ENCODE measurements around the gene C5orf15. TPM values are rescaled to one million over a fixed set of nuclear protein-coding genes. Genes with fewer than 3 reads are reported as not detected.
"Not testable (repeated sequence)": the region's sequence is repeated elsewhere in the genome, so short reads cannot be mapped to it uniquely, and the experiment has no call there.

The C5orf15 gene
- total and polyA plus RNA-seq, 9 donors, result 46.3 to 71.3 (median 56.6) TPM

- H3K27me3 ChIP-seq (ENCODE audit: control insufficient read depth, insufficient read depth, low read length), result no peaks in the 10 kb centered on the region
Observed at GRCh38 chr5:133980652-133981051, 12.2 kb upstream of the C5orf15 start.

GRCh38 chr5:133978943-133979342 lies 10.5 kb upstream of the C5orf15 start:
- peak overlapping the region; percentile 8 for H3K27ac ChIP-seq (ENCODE audit: low read length)
- WGBS (ENCODE audit: insufficient coverage), result no CpG with 5 or more reads among the region's 3 CpGs
- no peak overlapping the region for H3K4me3 ChIP-seq (ENCODE audit: low read length)
- no peaks in the 10 kb centered on the region for H3K9me3 ChIP-seq (replicated peaks; ENCODE audit: control insufficient read depth, low read depth, low read length)
- H3K27me3 ChIP-seq (ENCODE audit: control insufficient read depth, insufficient read depth, low read length), result no peaks in the 10 kb centered on the region
- peaks cover 60% of the 10 kb centered on the region for H3K36me3 ChIP-seq (ENCODE audit: control insufficient read depth, insufficient read depth, low read length)
- H3K4me1 ChIP-seq (ENCODE audit: control insufficient read depth, insufficient read depth, low read length), result peaks cover 19% of the 10 kb centered on the region
- no peak for DNase-seq

More at GRCh38 chr5:133980652-133981051, 12.2 kb upstream of the C5orf15 start:
- Histone ChIP-seq H3K27ac (ENCODE audit: low read length) (no peak overlapping the region), H3K36me3 (ENCODE audit: control insufficient read depth, insufficient read depth, low read length) (peaks cover 49% of the 10 kb centered on the region), H3K4me3 (ENCODE audit: low read length) (no peak overlapping the region), H3K4me1 (ENCODE audit: control insufficient read depth, insufficient read depth, low read length) (peaks cover 20% of the 10 kb centered on the region), H3K9me3 (replicated peaks; ENCODE audit: control insufficient read depth, low read depth, low read length) (no peaks in the 10 kb centered on the region)
- no CpG with 5 or more reads among the region's 7 CpGs for WGBS (ENCODE audit: insufficient coverage)
- DNase-seq, result no peak

GRCh38 chr5:133977858-133978257 lies 9.4 kb upstream of the C5orf15 start:
- Histone ChIP-seq H3K27ac (ENCODE audit: low read length) (peak overlapping the region; percentile 69), H3K4me3 (ENCODE audit: low read length) (no peak overlapping the region)
- WGBS (ENCODE audit: insufficient coverage), result no CpG with 5 or more reads among the region's 1 CpG

GRCh38 chr5:133977161-133977787 lies 8.8 kb upstream of the C5orf15 start:
- 85% methylated on average over 2 of the region's 5 CpGs for WGBS (ENCODE audit: insufficient coverage)
- no peaks in the 10 kb centered on the region for H3K27me3 ChIP-seq (ENCODE audit: control insufficient read depth, insufficient read depth, low read length)
- peaks cover 19% of the 10 kb centered on the region for H3K4me1 ChIP-seq (ENCODE audit: control insufficient read depth, insufficient read depth, low read length)
- peak overlapping the region; percentile 69 for H3K27ac ChIP-seq (ENCODE audit: low read length)
- H3K4me3 ChIP-seq (ENCODE audit: low read length), result no peak overlapping the region
- no peak for DNase-seq
- peaks cover 65% of the 10 kb centered on the region for H3K36me3 ChIP-seq (ENCODE audit: control insufficient read depth, insufficient read depth, low read length)
- H3K9me3 ChIP-seq (replicated peaks; ENCODE audit: control insufficient read depth, low read depth, low read length), result no peaks in the 10 kb centered on the region

More at GRCh38 chr5:133977858-133978257, 9.4 kb upstream of the C5orf15 start:
- no peaks in the 10 kb centered on the region for H3K9me3 ChIP-seq (replicated peaks; ENCODE audit: control insufficient read depth, low read depth, low read length)
- H3K4me1 ChIP-seq (ENCODE audit: control insufficient read depth, insufficient read depth, low read length), result peaks cover 19% of the 10 kb centered on the region
- no peak for DNase-seq
- H3K27me3 ChIP-seq (ENCODE audit: control insufficient read depth, insufficient read depth, low read length), result no peaks in the 10 kb centered on the region
- H3K36me3 ChIP-seq (ENCODE audit: control insufficient read depth, insufficient read depth, low read length), result peaks cover 63% of the 10 kb centered on the region

- Histone ChIP-seq H3K36me3 (ENCODE audit: control insufficient read depth, insufficient read depth, low read length) (peaks cover 59% of the 10 kb centered on the region), H3K4me1 (ENCODE audit: control insufficient read depth, insufficient read depth, low read length) (peaks cover 19% of the 10 kb centered on the region)
- H3K9me3 ChIP-seq (replicated peaks; ENCODE audit: control insufficient read depth, low read depth, low read length); H3K27ac ChIP-seq (ENCODE audit: low read length); H3K4me3 ChIP-seq (ENCODE audit: low read length); DNase-seq; H3K27me3 ChIP-seq (ENCODE audit: control insufficient read depth, insufficient read depth, low read length): not testable (repeated sequence)
- 90% methylated on average over 13 of the region's 16 CpGs for WGBS (ENCODE audit: insufficient coverage)
Observed at GRCh38 chr5:133975546-133975945, 7.1 kb upstream of the C5orf15 start.

- Histone ChIP-seq H3K36me3 (ENCODE audit: control insufficient read depth, insufficient read depth, low read length) (peaks cover 56% of the 10 kb centered on the region), H3K9me3 (replicated peaks; ENCODE audit: control insufficient read depth, low read depth, low read length) (no peaks in the 10 kb centered on the region), H3K27me3 (ENCODE audit: control insufficient read depth, insufficient read depth, low read length) (no peaks in the 10 kb centered on the region), H3K4me1 (ENCODE audit: control insufficient read depth, insufficient read depth, low read length) (peaks cover 18% of the 10 kb centered on the region), H3K27ac (ENCODE audit: low read length) (no peak overlapping the region), H3K4me3 (ENCODE audit: low read length) (no peak overlapping the region)
- DNase-seq, result no peak
- WGBS (ENCODE audit: insufficient coverage), result 97% methylated on average over 4 of the region's 6 CpGs
Observed at GRCh38 chr5:133974142-133974541, 5.7 kb upstream of the C5orf15 start.

- Histone ChIP-seq H3K4me3 (ENCODE audit: low read length) (no peak overlapping the region), H3K4me1 (ENCODE audit: control insufficient read depth, insufficient read depth, low read length) (peaks cover 11% of the 10 kb centered on the region), H3K9me3 (replicated peaks; ENCODE audit: control insufficient read depth, low read depth, low read length) (no peaks in the 10 kb centered on the region), H3K27ac (ENCODE audit: low read length) (no peak overlapping the region), H3K27me3 (ENCODE audit: control insufficient read depth, insufficient read depth, low read length) (no peaks in the 10 kb centered on the region), H3K36me3 (ENCODE audit: control insufficient read depth, insufficient read depth, low read length) (peaks cover 30% of the 10 kb centered on the region)
- no peak for DNase-seq
- no CpG with 5 or more reads among the region's 2 CpGs for WGBS (ENCODE audit: insufficient coverage)
Observed at GRCh38 chr5:133970325-133970909, 2.0 kb upstream of the C5orf15 start.

- no peaks in the 10 kb centered on the region for H3K9me3 ChIP-seq (replicated peaks; ENCODE audit: control insufficient read depth, low read depth, low read length)
- H3K36me3 ChIP-seq (ENCODE audit: control insufficient read depth, insufficient read depth, low read length), result peaks cover 24% of the 10 kb centered on the region
- no peak overlapping the region for H3K27ac ChIP-seq (ENCODE audit: low read length)
- 60% methylated on average over 4 of the region's 7 CpGs for WGBS (ENCODE audit: insufficient coverage)
- H3K4me3 ChIP-seq (ENCODE audit: low read length), result no peak overlapping the region
- peaks cover 11% of the 10 kb centered on the region for H3K4me1 ChIP-seq (ENCODE audit: control insufficient read depth, insufficient read depth, low read length)
- no peaks in the 10 kb centered on the region for H3K27me3 ChIP-seq (ENCODE audit: control insufficient read depth, insufficient read depth, low read length)
- DNase-seq, result no peak
Observed at GRCh38 chr5:133969654-133970324, 1.4 kb upstream of the C5orf15 start.

GRCh38 chr5:133967698-133968203 lies 674 bp downstream of the C5orf15 start:
- Histone ChIP-seq H3K4me1 (ENCODE audit: control insufficient read depth, insufficient read depth, low read length) (peaks cover 11% of the 10 kb centered on the region), H3K4me3 (ENCODE audit: low read length) (peak overlapping the region; percentile 93), H3K9me3 (replicated peaks; ENCODE audit: control insufficient read depth, low read depth, low read length) (peaks cover 2% of the 10 kb centered on the region), H3K27ac (ENCODE audit: low read length) (peak overlapping the region; percentile 96), H3K27me3 (ENCODE audit: control insufficient read depth, insufficient read depth, low read length) (no peaks in the 10 kb centered on the region), H3K36me3 (ENCODE audit: control insufficient read depth, insufficient read depth, low read length) (peaks cover 7% of the 10 kb centered on the region)
- WGBS (ENCODE audit: insufficient coverage), result 1% methylated on average over 12 of the region's 12 CpGs
- DNase-seq, result peak; percentile 46

- H3K4me3 ChIP-seq (ENCODE audit: low read length), result no peak overlapping the region
- DNase-seq, result no peak
- 67% methylated on average over 3 of the region's 5 CpGs for WGBS (ENCODE audit: insufficient coverage)
- H3K27ac ChIP-seq (ENCODE audit: low read length), result peak overlapping the region; percentile 96
- H3K36me3 ChIP-seq (ENCODE audit: control insufficient read depth, insufficient read depth, low read length), result peaks cover 6% of the 10 kb centered on the region
- peaks cover 2% of the 10 kb centered on the region for H3K9me3 ChIP-seq (replicated peaks; ENCODE audit: control insufficient read depth, low read depth, low read length)
- no peaks in the 10 kb centered on the region for H3K27me3 ChIP-seq (ENCODE audit: control insufficient read depth, insufficient read depth, low read length)
- H3K4me1 ChIP-seq (ENCODE audit: control insufficient read depth, insufficient read depth, low read length), result peaks cover 11% of the 10 kb centered on the region
Observed at GRCh38 chr5:133967124-133967523, 1.3 kb downstream of the C5orf15 start.
